ENCODE measurements around the gene IRX5.

IRX5 gene

GRCh38 chr16:54923988-54924387 is 6.7 kb upstream of the IRX5 start:
- intact Hi-C loops (cut with micrococcal nuclease), result no loop called here
- no peaks in the 10 kb centered on the region for H3K36me3 Mint-ChIP-seq (ENCODE audit: low read depth)
- H3K4me1 Mint-ChIP-seq (ENCODE audit: low read depth), result peaks cover 12% of the 10 kb centered on the region
- no peak overlapping the region for H3K27ac Mint-ChIP-seq
- no peaks in the 10 kb centered on the region for H3K9me3 Mint-ChIP-seq
- H3K4me3 Mint-ChIP-seq, result no peak overlapping the region
- peaks cover 42% of the 10 kb centered on the region for H3K27me3 Mint-ChIP-seq

DNA sequence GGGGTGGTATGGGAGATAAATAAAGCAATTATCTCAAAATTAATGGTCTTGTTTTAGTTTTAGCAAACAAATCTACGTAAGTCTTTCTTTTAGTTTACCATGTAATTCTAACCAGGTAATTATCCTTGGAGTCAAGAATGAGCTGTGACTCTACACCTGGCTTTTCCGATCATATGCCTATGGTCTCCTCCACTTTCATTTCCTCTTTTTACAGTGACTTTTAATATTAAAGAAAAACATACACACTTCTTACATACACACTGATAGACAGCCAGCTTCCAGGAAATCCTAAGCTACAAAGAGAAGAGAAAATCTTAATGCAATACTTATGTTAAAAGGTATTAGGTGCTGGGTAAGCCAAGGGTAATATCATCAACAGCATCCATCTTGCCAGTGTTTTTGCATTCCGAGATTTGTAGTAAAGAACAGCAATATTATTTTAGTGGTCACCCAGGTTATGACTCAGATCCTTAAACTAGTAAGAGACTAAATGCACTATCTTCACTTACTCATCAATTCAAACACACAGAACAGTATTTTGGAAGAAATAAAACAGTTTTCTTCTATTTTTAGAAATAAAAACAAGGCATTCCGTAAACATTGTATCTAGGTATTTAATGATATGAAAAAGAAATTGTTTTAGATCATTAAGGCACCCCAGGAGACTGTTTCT is 4.4 kb upstream of the IRX5 start:
- Mint-ChIP-seq H3K27me3 (peaks cover 57% of the 10 kb centered on the region), H3K9me3 (no peaks in the 10 kb centered on the region), H3K27ac (no peak overlapping the region), H3K36me3 (ENCODE audit: low read depth) (peaks cover 7% of the 10 kb centered on the region), H3K4me3 (no peak overlapping the region), H3K4me1 (ENCODE audit: low read depth) (peaks cover 23% of the 10 kb centered on the region)
- intact Hi-C loops (cut with micrococcal nuclease), result loop anchor here (5.0 kb wide), 2 partner anchors 1059 to 1149 kb away; no protein-coding TSS in a partner anchor

DNA sequence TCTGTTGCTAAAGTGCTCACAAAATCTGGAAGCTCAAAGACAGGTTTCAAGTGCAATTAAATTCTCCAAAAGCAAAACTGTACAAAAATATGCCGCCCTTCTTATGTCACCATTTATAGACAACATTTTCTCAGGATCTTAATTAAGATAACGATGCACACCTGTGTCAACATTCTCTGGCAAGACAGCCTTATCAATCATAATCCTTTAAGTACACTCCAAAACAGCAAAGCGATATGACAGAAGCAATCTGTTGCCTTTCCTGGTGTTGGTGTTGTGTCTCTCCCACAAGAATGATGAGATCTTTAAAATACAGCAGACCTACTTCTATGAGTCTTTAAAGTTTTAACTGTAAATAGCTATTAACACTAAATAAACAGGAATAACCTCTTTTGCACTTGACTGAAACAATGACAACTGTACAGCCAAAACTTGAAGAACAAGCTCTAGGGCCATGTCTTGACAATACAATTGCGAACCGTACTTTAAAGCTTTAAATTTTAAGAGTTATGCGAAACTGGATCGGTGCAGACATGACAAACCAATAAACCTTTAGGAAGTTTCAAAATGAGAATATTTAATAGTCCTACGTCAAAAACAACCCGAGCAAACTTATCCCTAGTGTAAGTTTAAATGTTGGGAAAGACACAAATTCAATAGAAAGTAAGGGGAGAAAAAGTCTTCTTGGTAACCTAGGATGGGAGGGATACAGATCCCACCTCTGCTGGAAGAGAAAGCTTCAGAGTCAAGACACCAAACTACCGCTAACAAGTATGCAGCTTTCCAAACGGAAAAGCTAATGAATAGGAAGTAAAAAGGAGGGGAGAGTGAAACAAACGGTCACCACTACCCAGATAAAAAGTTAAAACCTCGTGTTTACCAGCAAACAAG is 3.3 kb upstream of the IRX5 start:
- intact Hi-C loops (cut with micrococcal nuclease), result loop anchor here (2.0 to 5.0 kb wide), 3 partner anchors 1060 to 1225 kb away; partner anchors contain the start of gene RPGRIP1L
- H3K36me3 Mint-ChIP-seq (ENCODE audit: low read depth), result peaks cover 7% of the 10 kb centered on the region
- H3K27ac Mint-ChIP-seq, result peak overlapping the region; percentile 58
- H3K4me1 Mint-ChIP-seq (ENCODE audit: low read depth), result peaks cover 34% of the 10 kb centered on the region
- no peaks in the 10 kb centered on the region for H3K9me3 Mint-ChIP-seq
- H3K4me3 Mint-ChIP-seq, result peak overlapping the region; percentile 73
- peaks cover 68% of the 10 kb centered on the region for H3K27me3 Mint-ChIP-seq

DNA sequence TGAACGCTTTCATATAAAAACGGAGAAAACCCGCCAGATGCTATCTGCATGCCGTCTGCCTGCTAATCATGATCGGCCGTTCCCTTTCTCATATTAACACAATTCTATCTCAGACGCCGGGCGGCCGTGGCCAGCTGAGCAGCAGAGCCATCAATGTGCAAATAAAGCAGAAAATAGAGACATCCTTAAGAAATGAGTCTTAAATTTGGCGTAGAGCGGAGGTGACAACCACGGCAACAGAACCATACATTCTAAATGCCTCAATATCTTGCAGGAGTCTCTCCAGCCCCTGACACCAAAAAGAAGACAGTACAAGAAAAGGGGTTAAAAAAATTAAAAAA is 2.7 kb upstream of the IRX5 start:
- peaks cover 7% of the 10 kb centered on the region for H3K36me3 Mint-ChIP-seq (ENCODE audit: low read depth)
- peaks cover 69% of the 10 kb centered on the region for H3K27me3 Mint-ChIP-seq
- peak overlapping the region; percentile 58 for H3K27ac Mint-ChIP-seq
- peaks cover 39% of the 10 kb centered on the region for H3K4me1 Mint-ChIP-seq (ENCODE audit: low read depth)
- H3K4me3 Mint-ChIP-seq, result peak overlapping the region; percentile 73
- H3K9me3 Mint-ChIP-seq, result no peaks in the 10 kb centered on the region
- intact Hi-C loops (cut with micrococcal nuclease), result loop anchor here (2.0 to 5.0 kb wide), 3 partner anchors 1061 to 1225 kb away; partner anchors contain the start of gene RPGRIP1L

DNA sequence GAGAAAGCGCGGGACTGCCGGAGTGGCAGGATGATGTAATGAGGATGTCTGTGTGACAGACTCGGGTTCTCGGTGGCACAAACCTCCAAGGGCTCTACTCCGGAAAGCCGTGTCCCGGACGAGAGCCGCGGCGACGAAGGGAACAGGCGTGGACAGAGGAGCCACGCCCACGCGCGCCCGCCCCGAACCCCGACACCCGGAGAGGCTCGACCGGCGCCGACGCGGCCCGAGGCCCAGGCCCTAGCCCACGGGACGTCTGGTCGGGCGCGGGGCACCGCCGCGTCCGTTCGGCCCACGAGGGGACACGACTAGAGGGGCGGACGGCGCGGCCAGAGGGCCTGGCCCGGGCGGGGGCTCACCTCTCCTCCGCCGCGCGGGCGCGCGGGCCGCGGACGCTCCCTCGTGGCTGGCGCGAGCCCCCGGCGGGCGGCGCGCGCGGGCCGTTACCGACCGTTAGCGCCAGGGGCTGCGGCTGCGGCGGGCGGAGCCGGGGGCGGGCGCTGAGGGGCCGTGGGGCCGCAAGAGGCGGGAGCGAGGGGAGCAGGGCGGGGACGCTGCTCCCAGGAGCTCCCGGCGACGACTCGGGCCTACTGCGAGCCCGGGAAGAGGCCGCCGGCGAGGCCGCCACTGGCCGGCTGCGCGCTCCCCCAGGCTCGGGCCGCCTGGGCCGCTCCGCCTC is 2.1 kb upstream of the IRX5 start:
- H3K36me3 Mint-ChIP-seq (ENCODE audit: low read depth), result peaks cover 7% of the 10 kb centered on the region
- peak overlapping the region; percentile 83 for H3K27ac Mint-ChIP-seq
- intact Hi-C loops (cut with micrococcal nuclease), result loop anchor here (2.0 to 5.0 kb wide), 3 partner anchors 1061 to 1226 kb away; partner anchors contain the start of gene RPGRIP1L
- peaks cover 69% of the 10 kb centered on the region for H3K27me3 Mint-ChIP-seq
- H3K9me3 Mint-ChIP-seq, result no peaks in the 10 kb centered on the region
- H3K4me1 Mint-ChIP-seq (ENCODE audit: low read depth), result peaks cover 39% of the 10 kb centered on the region
- H3K4me3 Mint-ChIP-seq, result peak overlapping the region; percentile 79

- H3K4me3 Mint-ChIP-seq, result peak overlapping the region; percentile 79
- intact Hi-C loops (cut with micrococcal nuclease), result loop anchor here (2.0 to 10.0 kb wide), 4 partner anchors 645 to 1227 kb away; partner anchors contain the start of genes IRX3 and RPGRIP1L
- no peaks in the 10 kb centered on the region for H3K9me3 Mint-ChIP-seq
- peaks cover 72% of the 10 kb centered on the region for H3K27me3 Mint-ChIP-seq
- peak overlapping the region; percentile 83 for H3K27ac Mint-ChIP-seq
- H3K4me1 Mint-ChIP-seq (ENCODE audit: low read depth), result peaks cover 41% of the 10 kb centered on the region
- peaks cover 7% of the 10 kb centered on the region for H3K36me3 Mint-ChIP-seq (ENCODE audit: low read depth)
Measured at GRCh38 chr16:54929090-54930004, 1.3 kb upstream of the IRX5 start.

- Mint-ChIP-seq H3K27me3 (peaks cover 79% of the 10 kb centered on the region), H3K4me3 (peak overlapping the region; percentile 79)
Measured at GRCh38 chr16:54930869-54931119, 129 bp downstream of the IRX5 start.

DNA sequence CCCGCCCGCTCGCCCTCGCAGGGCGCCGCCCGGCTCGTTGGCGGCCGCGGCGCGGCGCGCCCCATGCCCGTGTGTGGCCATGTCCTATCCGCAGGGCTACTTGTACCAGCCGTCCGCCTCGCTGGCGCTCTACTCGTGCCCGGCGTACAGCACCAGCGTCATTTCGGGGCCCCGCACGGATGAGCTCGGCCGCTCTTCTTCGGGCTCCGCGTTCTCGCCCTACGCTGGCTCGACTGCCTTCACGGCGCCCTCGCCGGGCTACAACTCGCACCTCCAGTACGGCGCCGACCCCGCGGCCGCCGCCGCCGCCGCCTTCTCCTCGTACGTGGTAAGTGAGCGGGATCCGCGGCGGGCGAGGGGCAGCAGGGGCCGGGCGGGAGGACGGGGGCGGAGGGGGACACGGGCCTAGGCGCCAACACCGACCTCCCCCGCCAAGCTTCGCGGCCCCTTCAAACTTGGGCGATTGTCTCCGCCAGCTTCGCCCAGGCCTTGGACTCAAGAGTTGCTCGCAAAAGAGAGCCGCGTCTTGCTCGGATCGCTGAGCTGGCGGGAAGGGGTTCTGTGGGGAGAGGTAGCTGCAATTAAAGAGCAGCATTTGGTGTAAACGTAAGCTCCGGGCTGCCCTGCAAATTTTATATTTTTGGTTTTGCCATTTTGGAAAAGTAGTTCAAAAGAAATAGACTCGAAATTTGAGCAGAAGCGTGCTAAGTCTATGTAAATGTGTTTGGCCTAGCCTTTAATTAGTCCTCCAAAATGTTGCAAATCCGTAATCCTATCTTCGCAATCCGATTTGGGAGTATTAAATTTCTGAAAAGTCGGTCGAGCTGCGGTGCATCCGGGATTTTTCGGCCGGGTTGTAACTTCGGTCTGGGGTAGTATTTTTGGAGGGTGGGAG is 702 bp downstream of the IRX5 start:
- Mint-ChIP-seq H3K27ac (no peak overlapping the region), H3K36me3 (ENCODE audit: low read depth) (peaks cover 7% of the 10 kb centered on the region), H3K4me1 (ENCODE audit: low read depth) (peaks cover 53% of the 10 kb centered on the region), H3K9me3 (no peaks in the 10 kb centered on the region), H3K27me3 (peaks cover 80% of the 10 kb centered on the region), H3K4me3 (peak overlapping the region; percentile 60)
- intact Hi-C loops (cut with micrococcal nuclease), result loop anchor here (10.0 kb wide), 1 partner anchor 647 kb away; the partner anchor contains the start of gene IRX3

More at GRCh38 chr16:54930869-54931119, 129 bp downstream of the IRX5 start:
- intact Hi-C loops (cut with micrococcal nuclease), result loop anchor here (10.0 kb wide), 1 partner anchor 646 kb away; the partner anchor contains the start of gene IRX3
- Mint-ChIP-seq H3K4me1 (ENCODE audit: low read depth) (peaks cover 48% of the 10 kb centered on the region), H3K36me3 (ENCODE audit: low read depth) (peaks cover 7% of the 10 kb centered on the region), H3K27ac (peak overlapping the region; percentile 83), H3K9me3 (no peaks in the 10 kb centered on the region)

- Mint-ChIP-seq H3K27ac (no peak overlapping the region), H3K36me3 (ENCODE audit: low read depth) (peaks cover 7% of the 10 kb centered on the region), H3K4me3 (peak overlapping the region; percentile 26), H3K9me3 (no peaks in the 10 kb centered on the region), H3K27me3 (peaks cover 80% of the 10 kb centered on the region), H3K4me1 (ENCODE audit: low read depth) (peaks cover 61% of the 10 kb centered on the region)
- intact Hi-C loops (cut with micrococcal nuclease), result loop anchor here (10.0 kb wide), 1 partner anchor 647 kb away; the partner anchor contains the start of gene IRX3
Measured at GRCh38 chr16:54932021-54932660, 1.5 kb downstream of the IRX5 start.

- intact Hi-C loops (cut with micrococcal nuclease), result loop anchor here (10.0 kb wide), 1 partner anchor 648 kb away; the partner anchor contains the start of gene IRX3
- H3K27me3 Mint-ChIP-seq, result peaks cover 80% of the 10 kb centered on the region
- H3K4me3 Mint-ChIP-seq, result peak overlapping the region; percentile 18
- peaks cover 7% of the 10 kb centered on the region for H3K36me3 Mint-ChIP-seq (ENCODE audit: low read depth)
- no peaks in the 10 kb centered on the region for H3K9me3 Mint-ChIP-seq
- peaks cover 60% of the 10 kb centered on the region for H3K4me1 Mint-ChIP-seq (ENCODE audit: low read depth)
- H3K27ac Mint-ChIP-seq, result no peak overlapping the region
Measured at GRCh38 chr16:54932737-54933254, 2.1 kb downstream of the IRX5 start.

GRCh38 chr16:54933281-54934011 is 2.8 kb downstream of the IRX5 start:
- H3K36me3 Mint-ChIP-seq (ENCODE audit: low read depth), result peaks cover 7% of the 10 kb centered on the region
- H3K4me1 Mint-ChIP-seq (ENCODE audit: low read depth), result peaks cover 61% of the 10 kb centered on the region
- peaks cover 81% of the 10 kb centered on the region for H3K27me3 Mint-ChIP-seq
- H3K9me3 Mint-ChIP-seq, result no peaks in the 10 kb centered on the region
- no peak overlapping the region for H3K27ac Mint-ChIP-seq
- no peak overlapping the region for H3K4me3 Mint-ChIP-seq
- intact Hi-C loops (cut with micrococcal nuclease), result loop anchor here (10.0 kb wide), 1 partner anchor 649 kb away; the partner anchor contains the start of gene IRX3

Data from dendritic cell treated with granulocyte-macrophage colony-stimulating factor and Interleukin-4, amounts not matched to agents 40 ng/mL and 50 ng/mL, for 4 days (primary cell).